Stimulated activated CD4-positive, alpha-beta T cell treated with anti-CD3 and anti-CD28 coated beads, TNF-alpha, amount 100 ng/mL, for 24 hours (primary cell): Measurements from ENCODE around the gene ING5.
A peak's percentile ranks its signal among the peaks of the same experiment; 100 is the strongest.

ENCODE experiments used
- DNase-seq, 3 experiments: peaks; one replicate each; pipeline ENCODE4 v3.0.0-alpha.2; 2020; ENCODE audit warnings: low read depth in 3 of 3

ING5 gene

DNA sequence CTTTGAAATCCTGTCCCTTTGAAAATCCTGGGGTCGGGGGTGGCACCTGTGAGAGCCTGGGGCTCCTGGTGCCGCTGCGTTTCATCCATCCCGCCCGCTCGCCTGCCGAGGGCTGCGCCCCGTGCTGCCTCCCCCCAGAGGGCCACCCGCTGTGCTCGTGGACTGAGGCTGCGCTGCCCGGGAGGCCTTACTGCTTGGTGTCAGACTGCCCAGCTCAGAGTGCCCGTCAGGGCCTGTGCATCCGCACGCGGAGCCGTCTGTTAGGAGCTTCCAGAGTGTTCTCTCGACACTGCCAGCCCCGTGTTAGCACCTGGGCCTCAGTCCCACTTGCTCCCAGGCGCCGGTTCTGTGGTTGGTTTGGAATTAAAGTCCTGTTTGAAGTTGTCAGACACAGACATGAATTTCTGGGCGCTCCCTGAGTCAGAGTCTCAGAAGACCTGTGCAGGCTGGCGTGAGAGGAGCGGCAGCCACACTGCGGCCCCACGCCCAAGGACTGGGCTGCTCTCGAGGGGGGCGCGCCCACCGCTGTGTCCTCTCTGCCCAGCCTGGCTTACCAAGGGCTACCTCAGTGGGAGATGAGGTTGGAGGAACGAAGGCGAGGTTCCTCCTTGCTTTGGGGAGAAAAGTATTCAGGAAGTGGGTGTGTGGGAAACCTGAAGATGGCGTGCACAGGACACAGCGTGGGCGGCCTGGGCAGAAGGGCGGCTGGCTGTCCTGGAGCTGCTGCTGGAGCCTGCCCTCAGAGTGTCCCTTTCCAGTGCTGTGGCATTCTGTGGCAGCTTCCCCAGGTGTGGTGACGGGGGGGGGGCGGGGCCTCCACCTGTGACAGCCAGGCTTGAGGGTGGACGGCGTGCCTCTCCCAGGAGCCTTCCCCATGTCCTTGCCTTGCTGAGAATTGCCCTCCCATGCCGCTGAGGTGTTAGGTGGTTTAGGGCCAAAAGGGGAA, 29.3 kb upstream of the ING5 start:
- DNase-seq, result no peak

DNA sequence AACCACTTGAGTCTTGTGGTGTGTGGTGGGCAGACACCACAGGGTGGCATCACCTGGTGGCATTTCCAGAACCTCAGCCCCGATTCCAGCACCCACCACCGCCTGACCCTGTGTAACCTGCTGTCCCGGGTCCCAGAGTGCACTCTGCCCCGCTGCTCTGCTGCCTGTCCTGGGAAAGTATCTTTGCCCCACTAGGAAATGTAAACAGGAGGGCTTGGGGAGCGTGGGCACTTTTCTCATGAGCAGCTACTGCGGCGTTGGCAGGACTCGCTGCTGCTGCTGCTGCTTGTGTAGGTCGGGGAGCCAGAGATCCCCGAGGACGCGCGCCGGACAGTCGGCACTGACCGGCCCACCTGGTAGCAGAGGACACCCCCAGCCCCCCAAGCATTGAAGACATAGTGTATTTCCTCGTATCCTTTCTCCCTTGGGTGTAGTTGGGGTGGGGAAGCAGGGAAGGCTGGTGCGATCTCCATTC, 28.6 kb upstream of the ING5 start:
- DNase-seq, result no peak

- no peak for DNase-seq
These were observed 27.8 kb upstream of the ING5 start for GRCh38 chr2:241673797-241674725.

DNA sequence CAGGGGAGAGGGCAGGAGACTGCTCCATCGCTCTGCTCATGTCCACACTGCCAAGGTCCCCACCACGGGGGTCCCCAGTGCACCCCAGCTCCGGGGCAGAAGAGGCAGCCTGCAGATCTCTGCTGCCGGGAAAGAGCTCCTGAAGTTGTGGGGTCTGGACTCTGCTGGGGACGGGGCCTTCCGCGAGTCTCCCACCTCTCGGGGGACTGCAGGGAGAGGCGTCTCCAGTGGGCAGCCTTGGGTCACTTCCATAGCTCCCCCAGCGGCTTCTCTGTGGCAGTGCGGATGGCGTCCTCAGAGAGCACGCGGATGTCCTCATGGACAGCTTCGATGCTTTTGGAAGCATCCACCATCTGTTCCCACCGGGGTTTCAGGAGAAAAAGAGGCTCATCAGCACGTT, 26.0 kb upstream of the ING5 start:
- no peak for DNase-seq

DNA sequence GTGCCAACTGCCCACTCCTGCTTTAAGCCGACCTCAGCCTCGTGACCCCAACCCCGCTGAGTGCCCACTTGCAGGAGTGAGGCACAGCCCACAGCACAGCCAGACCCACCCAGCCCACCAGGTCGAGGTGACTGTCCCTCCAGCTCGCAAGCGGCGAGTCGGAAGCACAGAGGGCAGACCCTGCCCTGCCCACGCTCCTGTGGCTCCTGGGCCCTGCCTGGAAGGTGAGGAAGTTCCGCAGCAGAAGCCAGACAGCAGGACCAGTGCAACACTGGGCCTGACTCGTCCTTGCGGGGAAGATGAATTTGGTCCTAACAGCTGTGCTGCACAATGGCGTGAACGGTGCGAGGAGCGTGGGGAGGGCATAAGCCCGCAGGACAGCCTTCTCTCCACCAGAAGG, 25.2 kb upstream of the ING5 start:
- no peak for DNase-seq

DNA sequence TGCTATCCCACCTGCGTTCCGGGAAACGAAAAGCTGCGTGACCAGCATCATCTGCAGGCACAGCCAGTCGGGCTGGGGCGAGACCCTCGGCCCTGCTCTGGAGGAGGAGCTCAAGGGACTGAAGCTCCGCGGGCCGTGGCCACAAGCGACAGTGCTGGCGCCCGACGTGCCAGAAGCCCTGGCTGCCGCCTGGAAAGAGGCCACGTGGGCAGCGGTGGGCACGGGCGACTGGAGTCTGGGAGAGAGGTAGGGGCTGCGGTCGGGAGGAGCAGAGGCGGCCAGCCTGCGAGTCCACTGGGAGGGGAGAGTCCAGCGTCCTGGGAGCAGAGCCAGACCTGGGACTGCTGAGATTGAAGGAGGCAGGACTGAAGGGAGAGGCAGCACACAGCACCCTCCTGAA, 24.4 kb upstream of the ING5 start:
- no peak for DNase-seq

DNA sequence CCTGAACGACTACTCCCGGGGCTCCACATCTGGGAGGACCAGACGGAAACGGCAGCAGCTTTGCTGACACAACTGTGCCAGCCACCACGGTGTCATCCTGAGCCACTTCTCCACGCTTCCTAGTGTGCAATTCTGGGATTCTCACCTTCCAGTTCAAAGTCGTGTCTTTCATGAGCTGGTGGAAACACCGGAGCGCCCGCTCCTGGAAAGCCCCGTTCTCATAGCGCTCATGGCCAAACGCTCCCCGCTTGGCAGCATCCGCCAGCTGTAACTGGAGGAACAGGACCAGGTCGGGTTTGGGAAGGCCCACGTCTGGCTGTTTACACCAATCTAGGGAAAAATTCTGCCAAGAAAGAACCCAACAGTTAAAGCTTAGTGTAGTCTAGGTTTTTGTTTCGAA, 23.5 kb upstream of the ING5 start:
- DNase-seq, result no peak

DNA sequence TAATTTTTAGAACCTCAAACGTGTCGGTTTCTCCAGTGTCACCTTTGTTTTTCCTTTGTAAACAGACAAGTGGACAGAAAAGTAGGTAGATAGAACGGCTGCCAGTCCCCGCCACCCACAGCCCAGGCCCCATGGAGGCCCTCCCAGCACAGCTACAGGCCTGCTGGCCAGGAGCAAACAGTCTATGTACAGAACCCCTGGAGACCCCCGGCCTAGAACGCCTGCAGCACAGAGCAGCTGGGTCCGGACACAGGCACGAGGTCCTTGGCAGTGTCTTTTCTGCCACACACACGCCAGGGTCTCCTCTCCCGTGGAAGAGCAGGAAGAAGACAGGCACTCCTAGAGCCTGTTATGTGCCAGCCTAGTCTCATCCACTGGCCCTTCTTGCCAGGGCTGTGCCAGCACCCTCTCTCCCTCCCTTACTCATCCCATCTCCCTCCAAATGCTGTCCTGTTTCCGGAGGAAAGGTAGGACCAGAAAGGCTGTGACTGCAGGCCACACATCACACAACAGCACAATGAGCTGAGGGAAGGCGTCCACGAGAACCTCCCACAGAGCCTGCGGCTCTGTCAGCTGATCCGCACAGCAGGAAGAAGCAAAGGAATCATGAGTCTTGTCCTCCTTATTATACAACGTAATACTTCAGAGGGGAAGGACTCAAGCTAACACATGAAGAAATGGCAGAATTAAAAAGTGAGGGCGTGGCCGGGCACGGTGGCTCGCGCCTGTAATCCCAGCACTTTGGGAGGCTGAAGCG, 22.9 kb upstream of the ING5 start:
- DNase-seq, result no peak

GRCh38 chr2:241680044-241680443, 21.8 kb upstream of the ING5 start:
- DNase-seq, result no peak

GRCh38 chr2:241680827-241681599, 20.8 kb upstream of the ING5 start:
- DNase-seq, result no peak

GRCh38 chr2:241686324-241686649, 15.6 kb upstream of the ING5 start:
- DNase-seq, result no peak

DNA sequence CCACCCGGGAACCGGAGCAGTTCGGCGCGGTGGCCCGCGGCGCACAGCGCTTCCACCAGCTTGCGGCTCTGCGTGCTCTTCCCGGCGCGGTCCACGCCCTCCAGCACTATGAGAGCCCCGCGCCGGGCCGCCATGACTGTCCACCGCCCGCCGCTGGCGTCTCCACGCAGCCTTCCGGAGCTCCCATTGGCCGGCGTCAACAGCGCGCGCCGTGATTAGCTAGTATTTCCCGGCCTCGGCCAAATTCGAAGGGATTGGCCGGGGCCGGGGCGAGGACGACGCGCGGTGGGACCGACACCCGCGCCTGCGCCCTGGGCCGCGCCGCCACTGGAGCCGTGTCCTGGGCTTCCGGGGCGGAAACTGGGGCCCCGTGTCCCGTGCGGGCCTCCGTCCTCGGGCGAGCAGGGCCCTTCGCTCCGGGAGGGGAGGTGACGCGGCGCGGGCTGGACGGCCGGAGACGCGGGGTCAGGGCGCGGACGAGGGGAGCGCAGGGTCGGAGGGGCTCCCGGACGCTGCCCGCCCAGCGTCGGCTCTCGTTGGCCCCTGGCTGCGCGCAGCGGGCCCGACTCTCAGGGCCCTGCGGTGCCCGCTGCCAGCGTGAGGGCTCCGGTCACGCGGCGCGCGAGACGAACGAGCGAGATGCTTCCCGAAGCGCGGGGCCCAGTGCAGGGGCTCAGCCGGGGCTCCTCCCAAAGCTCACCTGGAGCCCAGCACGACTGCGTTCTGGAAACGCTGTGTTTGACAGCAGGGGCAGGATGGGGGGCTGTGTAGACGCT, 15.0 kb upstream of the ING5 start, which contains the start of gene DTYMK:
DTYMK (minus strand) TSS at position 166 of the 776 bp plus-strand sequence; CDS start at position 134, 32 bp downstream.
- DNase-seq, result peak; percentile 89 to 95 (median 94)

- DNase-seq, result no peak
These were observed 12.5 kb upstream of the ING5 start for GRCh38 chr2:241689306-241689705.

DNA sequence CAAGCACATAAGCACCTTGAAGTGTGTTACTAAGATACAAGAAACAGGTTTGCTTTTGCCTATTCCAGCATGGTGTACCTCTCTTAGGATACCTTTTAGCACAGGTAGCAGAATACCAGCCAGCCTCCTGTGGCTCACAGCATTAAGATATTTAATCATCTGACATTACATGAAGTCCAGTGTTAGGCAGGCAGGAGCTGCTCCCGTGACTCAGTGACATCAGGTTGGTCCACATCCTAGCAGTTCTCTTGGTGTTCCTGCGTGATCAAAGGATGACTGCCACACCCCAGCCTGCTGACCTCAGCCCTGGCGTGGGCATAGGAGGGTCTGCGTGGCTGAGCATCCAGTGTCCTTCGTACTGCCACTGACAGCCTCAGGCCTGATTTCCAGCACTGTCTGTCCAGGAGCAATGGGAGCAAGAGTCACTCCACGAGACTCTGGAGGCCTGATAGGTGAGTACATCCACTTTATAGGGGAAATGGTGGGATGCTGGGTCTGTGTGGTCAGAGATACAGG, 11.6 kb upstream of the ING5 start:
- no peak for DNase-seq

DNA sequence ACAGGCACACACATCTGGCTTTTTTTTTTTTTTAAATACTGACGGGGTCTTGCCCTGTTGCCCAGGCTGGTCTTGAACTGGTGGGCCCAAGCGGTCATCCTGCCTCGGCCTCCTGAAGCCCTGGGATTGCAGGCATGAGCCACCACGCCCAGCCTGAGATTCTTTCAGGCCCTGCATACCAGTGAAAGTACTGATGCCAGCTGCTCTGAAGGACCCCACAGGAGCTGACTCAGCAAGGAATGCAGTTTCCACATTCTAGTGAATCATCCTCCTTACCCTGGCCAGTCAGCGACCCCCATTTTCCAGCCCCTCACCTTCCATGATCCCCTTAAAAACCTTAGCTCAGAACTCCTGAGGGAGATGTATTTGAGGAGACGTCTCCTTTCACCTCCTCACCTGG, 9.4 kb upstream of the ING5 start:
- no peak for DNase-seq

DNA sequence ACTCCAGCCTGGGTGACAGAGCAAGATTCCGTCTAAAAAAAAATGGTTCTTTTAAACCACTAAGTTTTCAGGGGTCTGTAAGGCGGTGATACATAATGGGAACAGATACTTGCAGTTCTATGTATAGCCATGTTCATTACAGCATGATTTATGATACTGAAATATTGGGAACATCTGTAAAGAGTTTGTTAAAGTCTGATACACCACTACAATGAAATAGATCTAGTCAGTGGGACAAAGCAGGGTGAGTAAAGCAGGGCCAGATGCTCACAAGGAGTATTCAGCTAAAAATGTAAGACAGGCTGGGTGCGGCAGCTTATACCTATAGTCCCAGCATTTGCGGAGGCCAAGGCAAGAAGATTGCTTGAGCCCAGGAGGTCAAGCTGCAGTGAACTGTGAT, 6.2 kb upstream of the ING5 start:
- DNase-seq, result no peak

DNA sequence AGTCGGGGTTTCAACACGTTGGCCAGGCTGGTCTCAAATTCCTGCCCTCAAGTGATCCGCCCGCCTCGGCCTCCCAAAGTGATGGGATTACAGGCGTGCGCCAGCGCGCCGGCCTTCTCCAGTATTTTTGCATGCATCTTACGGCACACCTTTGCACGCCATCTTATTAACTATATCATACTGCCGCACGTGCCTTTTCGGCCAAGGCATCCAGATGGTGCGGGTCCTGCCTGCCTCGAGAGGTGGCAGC, 765 bp upstream of the ING5 start:
- no peak for DNase-seq

- DNase-seq, result peak; percentile 77 to 90 (median 80)
These were observed 554 bp downstream of the ING5 start for GRCh38 chr2:241702155-241703031.

DNA sequence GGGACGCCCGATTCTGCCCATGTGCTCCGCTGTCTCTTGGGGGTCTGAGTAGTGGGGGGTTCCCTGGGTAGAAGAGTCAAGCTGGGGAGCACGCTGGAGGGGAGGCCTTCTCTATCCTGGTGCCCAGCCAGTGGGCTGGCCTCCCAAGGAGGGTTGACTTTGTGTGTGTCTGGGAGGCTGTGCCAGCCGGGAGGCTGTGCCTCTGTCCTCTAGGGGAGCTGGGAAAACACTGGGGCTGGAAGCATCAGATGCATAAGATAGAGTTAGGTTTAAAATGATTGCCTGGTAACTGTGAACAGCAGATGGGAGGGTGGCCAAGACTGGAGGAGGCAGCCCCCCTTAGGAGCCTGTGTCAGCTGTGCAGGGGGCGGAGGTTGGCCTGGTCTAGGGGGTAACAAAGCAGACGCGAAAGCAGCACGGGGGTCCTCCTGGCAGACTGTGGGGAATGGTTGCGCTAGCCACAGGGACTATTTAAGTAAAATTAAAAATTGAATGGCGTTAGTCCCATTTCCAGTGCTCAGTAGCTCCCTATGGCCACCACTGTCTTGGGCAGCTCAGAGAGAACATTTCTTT, 1.3 kb downstream of the ING5 start:
- no peak for DNase-seq
